Erythroblast (primary cell): ENCODE data around the gene INSYN2A.

Experiments used
- GATA1 ChIP-seq: IDR thresholded peaks from 2 replicates; pipeline ENCODE4 v1.6.1; 2011; ENCODE audit warnings: low read depth, mild to moderate bottlenecking, control low read depth, low read length, moderate library complexity
- POLR2A ChIP-seq: IDR thresholded peaks from 2 replicates; pipeline ENCODE4 v1.6.1; 2011; ENCODE audit warnings: mild to moderate bottlenecking, low read length

- TF ChIP-seq POLR2A (no peak), GATA1 (no peak)
These were observed 39.3 kb downstream of the INSYN2A start for GRCh38 chr10:127157089-127157488.
